Endothelial cell of umbilical vein (primary cell): Measurements from ENCODE around the gene GLOD4. TPM values are rescaled to one million over a fixed set of nuclear protein-coding genes. Genes with fewer than 3 reads are reported as not detected.
"Not testable (repeated sequence)": the region's sequence is repeated elsewhere in the genome, so short reads cannot be mapped to it uniquely, and the experiment has no call there.

Experiments used
- BruUV-seq: library from RNA; stranded (reverse); fragments of 400-500 nt; replicated peaks from 2 replicates; lab custom pipeline; 2021; lab: Mats Ljungman, UMichigan
- CTCF ChIA-PET: fragments of 300-600, 350-600 bp; sonication (Branson Sonifier 250); formaldehyde crosslinking; loops from one replicate; lab custom pipeline; 2021; ENCODE audit warnings: antibody characterized with exemption, inconsistent platforms; lab: Charles Lee
- POLR2A ChIA-PET: fragments of 300-600, 350-600 bp; sonication (Branson Sonifier 250); formaldehyde crosslinking; loops from one replicate; lab custom pipeline; 2021; ENCODE audit warnings: antibody characterized with exemption, inconsistent platforms; lab: Charles Lee
- DNase-seq: peaks from one replicate; pipeline ENCODE4 v3.0.0-alpha.2; 2011; ENCODE audit warnings: low read depth, low spot score
- FAIRE-seq: peaks from 2 replicates; lab custom pipeline; 2011; peaks lifted over from hg19 to GRCh38; lab: Jason Lieb, UNC
- H2AFZ ChIP-seq: 2 replicates; pipeline ENCODE4 v1.6.0; 2012; ENCODE audit warnings: low read depth, low read length, control low read depth, inconsistent platforms
- H3K27ac ChIP-seq: 2 replicates; pipeline ENCODE4 v1.5.1; 2011; ENCODE audit warnings: low read depth, mild to moderate bottlenecking, control low read depth, low read length, moderate library complexity; ENCODE audit not compliant: insufficient read depth
- H3K27me3 ChIP-seq, 2 experiments: 2 replicates each; pipeline versions ENCODE4 v1.6.0 to v1.6.1; 2011; ENCODE audit warnings: low read length in 2 of 2, mixed read lengths in 1 of 2; ENCODE audit not compliant: control insufficient read depth in 2 of 2, insufficient read depth in 2 of 2
- H3K36me3 ChIP-seq, 2 experiments: 2 replicates in 1 of 2; 3 replicates in 1 of 2; pipeline ENCODE4 v1.5.1; 2011; ENCODE audit warnings: low read length in 2 of 2, mild to moderate bottlenecking in 1 of 2, moderate library complexity in 1 of 2; ENCODE audit not compliant: control insufficient read depth in 2 of 2, insufficient read depth in 2 of 2; ENCODE audit errors: extremely low read depth in 1 of 2
- H3K4me1 ChIP-seq: 3 replicates; pipeline ENCODE4 v1.5.1; 2011; ENCODE audit warnings: mild to moderate bottlenecking, low read length; ENCODE audit not compliant: control insufficient read depth, insufficient read depth; ENCODE audit errors: extremely low read depth
- H3K4me2 ChIP-seq: 2 replicates; pipeline ENCODE4 v1.6.1; 2011; ENCODE audit warnings: low read length, control low read depth, mixed read lengths; ENCODE audit not compliant: insufficient read depth
- H3K4me3 ChIP-seq, 3 experiments: fragments of 200-600 bp in 1 of 3; sonication (generic), shearing (Covaris generic) in 1 of 3; replicated peaks in 1 of 3; 2 replicates each; pipeline ENCODE4 v1.5.1; 2011 to 2016; ENCODE audit warnings: control low read depth in 3 of 3, low read length in 3 of 3, mild to moderate bottlenecking in 2 of 3, inconsistent platforms in 1 of 3, low read depth in 1 of 3, moderate library complexity in 1 of 3; ENCODE audit not compliant: insufficient read depth in 1 of 3
- H3K79me2 ChIP-seq: 2 replicates; pipeline ENCODE4 v1.6.0; 2012; ENCODE audit warnings: low read length, inconsistent platforms; ENCODE audit not compliant: control insufficient read depth, insufficient read depth
- H3K9ac ChIP-seq: replicated peaks from 2 replicates; pipeline ENCODE3; 2011; ENCODE audit warnings: low read length, control low read depth; ENCODE audit not compliant: insufficient read depth; ENCODE audit errors: extremely low read depth
- H3K9me1 ChIP-seq: replicated peaks from 3 replicates; pipeline ENCODE4 v1.6.0; 2011; ENCODE audit warnings: mild to moderate bottlenecking, low read length; ENCODE audit not compliant: control insufficient read depth, insufficient read depth; ENCODE audit errors: extremely low read depth
- H3K9me3 ChIP-seq: replicated peaks from 2 replicates; pipeline ENCODE4 v1.5.1; 2012; ENCODE audit warnings: low read length, inconsistent platforms; ENCODE audit not compliant: control insufficient read depth, insufficient read depth
- H4K20me1 ChIP-seq: replicated peaks from 2 replicates; pipeline ENCODE3; 2011; ENCODE audit warnings: mild to moderate bottlenecking, low read length; ENCODE audit not compliant: control insufficient read depth, insufficient read depth; ENCODE audit errors: extremely low read depth
- EZH2 ChIP-seq: IDR thresholded peaks from 2 replicates; pipeline ENCODE4 v1.6.1; 2012; ENCODE audit warnings: borderline replicate concordance, low read depth, mild to moderate bottlenecking, moderate library complexity, low read length, inconsistent platforms; ENCODE audit not compliant: severe bottlenecking
- FOS ChIP-seq: IDR thresholded peaks from 2 replicates; pipeline ENCODE4 v1.6.1; 2011; ENCODE audit warnings: mild to moderate bottlenecking, low read length, moderate library complexity, borderline replicate concordance; ENCODE audit not compliant: insufficient read depth
- GATA2 ChIP-seq: IDR thresholded peaks from 2 replicates; pipeline ENCODE4 v1.7.0; 2011; ENCODE audit warnings: low read depth, mild to moderate bottlenecking, moderate library complexity, mixed read lengths, low read length; ENCODE audit not compliant: insufficient read length, insufficient read depth
- JUN ChIP-seq: IDR thresholded peaks from 2 replicates; pipeline ENCODE4 v1.6.1; 2011; ENCODE audit warnings: borderline replicate concordance, low read depth; ENCODE audit not compliant: insufficient read length, insufficient read depth
- MYC ChIP-seq: IDR thresholded peaks from one replicate; pipeline ENCODE4 v1.6.1; 2011; ENCODE audit warnings: mild to moderate bottlenecking, low read depth, low read length
- POLR2A ChIP-seq: IDR thresholded peaks from 2 replicates; pipeline ENCODE4 v1.6.1; 2012; ENCODE audit warnings: low read depth, mild to moderate bottlenecking, control low read depth, low read length
- POLR2AphosphoS5 ChIP-seq: IDR thresholded peaks from 2 replicates; pipeline ENCODE4 v1.6.1; 2012; ENCODE audit warnings: low read depth, mild to moderate bottlenecking, control low read depth, low read length, moderate library complexity; ENCODE audit not compliant: insufficient read depth
- dilution Hi-C: fragments of 300-500 bp; cut with MboI; formaldehyde crosslinking; loops from one replicate; pipeline ENCODE4 v1.15.0; 2019; ENCODE audit warnings: low sequenced_read_pairs; ENCODE audit not compliant: extremely low pct_ligation_motif_present
- intact Hi-C: fragments of 100-400 bp; cut with micrococcal nuclease; formaldehyde crosslinking; loops from one replicate; pipeline ENCODE4 v1.10.0; 2022
- polyA plus RNA-seq, 4 experiments: library from polyadenylated mRNA; depleted of rRNA in 3 of 4; stranded (reverse) in 3 of 4; unstranded in 1 of 4; fragments of >200 nt; gene quantifications; 2 replicates each; pipeline versions ENCODE4 v1.2.1 to v1.2.3, GENCODE V29; 2011 to 2012; ENCODE audit warnings: missing spikeins in 1 of 4
- total RNA-seq: library from RNA; stranded (reverse); gene quantifications from 2 replicates; pipeline ENCODE4 v1.2.3, GENCODE V29; 2021
- TF ChIP-seq, protein P1 (sequence below), 2 donors: IDR thresholded peaks; 1 replicate in 1 of 2; 2 replicates in 1 of 2; pipeline ENCODE4 v1.5.1; 2011; ENCODE audit warnings: low read length in 2 of 2, mild to moderate bottlenecking in 2 of 2, moderate library complexity in 2 of 2, control low read depth in 1 of 2, inconsistent platforms in 1 of 2, low read depth in 1 of 2; ENCODE audit not compliant: insufficient read depth in 1 of 2; ENCODE audit errors: extremely low read depth in 1 of 2
- TF ChIP-seq, protein P2 (sequence below): IDR thresholded peaks from 2 replicates; pipeline ENCODE4 v1.6.1; 2011; ENCODE audit not compliant: insufficient read depth, insufficient read length

The GLOD4 gene
- total and polyA plus RNA-seq, 2 donors (not counting 3 experiments of a cell fraction or from before 2014, with no cell fraction given), result 41.3 to 84.2 TPM

DNA sequence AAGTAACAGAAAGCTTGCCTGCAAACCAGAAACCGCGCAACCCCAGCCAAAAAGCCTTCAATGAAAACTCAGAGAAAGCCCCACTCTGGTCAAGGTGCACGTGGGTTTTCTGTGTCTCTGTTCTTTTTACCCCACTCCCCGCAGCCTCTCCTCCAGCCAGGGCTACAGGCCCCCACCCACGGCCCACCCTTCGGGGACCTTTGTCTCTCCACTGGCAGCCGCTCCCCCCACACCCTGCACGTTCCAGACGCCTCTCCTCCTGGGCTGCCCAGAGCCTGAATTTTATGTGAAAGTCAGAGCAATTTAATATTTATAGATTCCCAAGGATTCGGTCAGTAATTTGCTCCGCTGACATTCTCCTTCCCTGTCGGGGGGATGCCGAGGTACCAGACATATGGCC lies 24.3 kb upstream of the GLOD4 start:
- dilution Hi-C loops (no loop called here), intact Hi-C loops (no loop called here)
- Histone ChIP-seq H3K27me3 (no peaks in the 10 kb centered on the region), H3K27ac (no peak overlapping the region), H2AFZ (no peak overlapping the region), H3K4me1 (no peaks in the 10 kb centered on the region), H3K9me1 (no peaks in the 10 kb centered on the region), H3K9ac (no peak overlapping the region), H4K20me1 (no peaks in the 10 kb centered on the region), H3K4me3 (no peak overlapping the region), H3K9me3 (no peaks in the 10 kb centered on the region), H3K36me3 (peaks cover 0 to 13% of the 10 kb centered on the region in 2 experiments), H3K4me2 (no peak overlapping the region), H3K79me2 (no peaks in the 10 kb centered on the region)
- DNase-seq (no peak), FAIRE-seq (no peak)
- ChIA-PET POLR2A (no interaction called here), CTCF (no interaction called here)
- BruUV-seq, result no TSS peak
- TF ChIP-seq, protein P1, sequence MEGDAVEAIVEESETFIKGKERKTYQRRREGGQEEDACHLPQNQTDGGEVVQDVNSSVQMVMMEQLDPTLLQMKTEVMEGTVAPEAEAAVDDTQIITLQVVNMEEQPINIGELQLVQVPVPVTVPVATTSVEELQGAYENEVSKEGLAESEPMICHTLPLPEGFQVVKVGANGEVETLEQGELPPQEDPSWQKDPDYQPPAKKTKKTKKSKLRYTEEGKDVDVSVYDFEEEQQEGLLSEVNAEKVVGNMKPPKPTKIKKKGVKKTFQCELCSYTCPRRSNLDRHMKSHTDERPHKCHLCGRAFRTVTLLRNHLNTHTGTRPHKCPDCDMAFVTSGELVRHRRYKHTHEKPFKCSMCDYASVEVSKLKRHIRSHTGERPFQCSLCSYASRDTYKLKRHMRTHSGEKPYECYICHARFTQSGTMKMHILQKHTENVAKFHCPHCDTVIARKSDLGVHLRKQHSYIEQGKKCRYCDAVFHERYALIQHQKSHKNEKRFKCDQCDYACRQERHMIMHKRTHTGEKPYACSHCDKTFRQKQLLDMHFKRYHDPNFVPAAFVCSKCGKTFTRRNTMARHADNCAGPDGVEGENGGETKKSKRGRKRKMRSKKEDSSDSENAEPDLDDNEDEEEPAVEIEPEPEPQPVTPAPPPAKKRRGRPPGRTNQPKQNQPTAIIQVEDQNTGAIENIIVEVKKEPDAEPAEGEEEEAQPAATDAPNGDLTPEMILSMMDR (IDR thresholded peaks at IDR 0.05; ENCODE audit: extremely low read depth in 1 of 2, insufficient read depth in 1 of 2, low read depth in 1 of 2, low read length in 2 of 2), result no peak
- TF ChIP-seq GATA2, result no peak
- TF ChIP-seq POLR2AphosphoS5, result no peak
- TF ChIP-seq FOS, result no peak
- TF ChIP-seq, protein P2, sequence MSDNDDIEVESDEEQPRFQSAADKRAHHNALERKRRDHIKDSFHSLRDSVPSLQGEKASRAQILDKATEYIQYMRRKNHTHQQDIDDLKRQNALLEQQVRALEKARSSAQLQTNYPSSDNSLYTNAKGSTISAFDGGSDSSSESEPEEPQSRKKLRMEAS, result no peak
- no peak for TF ChIP-seq JUN
- no peak for TF ChIP-seq MYC
- no peak for TF ChIP-seq EZH2
- TF ChIP-seq POLR2A, result no peak

DNA sequence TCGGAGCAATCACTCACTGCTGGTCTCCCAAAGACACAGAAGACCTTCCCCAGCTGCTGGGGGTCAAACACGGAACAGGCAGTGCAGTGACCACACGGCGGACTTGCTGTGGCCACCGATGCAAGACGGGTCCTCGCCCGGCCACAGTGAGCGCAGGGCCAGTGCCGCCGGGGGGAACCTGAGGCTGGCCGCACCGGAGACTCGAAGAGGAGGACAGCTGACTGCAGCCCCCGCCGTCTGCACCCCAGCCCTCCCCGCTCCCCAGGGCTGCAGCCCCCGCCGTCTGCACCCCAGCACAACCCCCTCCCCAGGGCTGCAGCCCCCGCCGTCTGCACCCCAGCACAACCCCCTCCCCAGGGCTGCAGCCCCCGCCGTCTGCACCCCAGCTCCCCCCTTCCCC lies 23.8 kb upstream of the GLOD4 start:
- H3K79me2 ChIP-seq, H3K4me3 ChIP-seq, H3K9me1 ChIP-seq, POLR2A ChIA-PET, CTCF ChIA-PET, H4K20me1 ChIP-seq, H3K4me2 ChIP-seq, H3K9ac ChIP-seq, BruUV-seq, H3K9me3 ChIP-seq, DNase-seq, H3K4me1 ChIP-seq, H2AFZ ChIP-seq, FAIRE-seq, H3K27ac ChIP-seq, H3K27me3 ChIP-seq, dilution Hi-C loops, intact Hi-C loops: not testable (repeated sequence)
- H3K36me3 ChIP-seq, result peaks cover 0 to 13% of the 10 kb centered on the region in 2 experiments
